NCI-H510A treated with DMSO at 0.1 percent for 48 hours (cell line): ENCODE measurements around the gene BICC1.

Source experiments
- DNase-seq: peaks from one replicate; lab custom pipeline; 2025; lab: John Stamatoyannopoulos, UW

BICC1 gene

GRCh38 chr10:58781873-58782488 is 269.3 kb downstream of the BICC1 start:
- DNase-seq: peak; percentile 31

- DNase-seq: no peak
Measured at GRCh38 chr10:58782876-58783851, 270.5 kb downstream of the BICC1 start.

GRCh38 chr10:58784361-58784760 is 271.7 kb downstream of the BICC1 start:
- no peak for DNase-seq

GRCh38 chr10:58785354-58785753 is 272.7 kb downstream of the BICC1 start:
- no peak for DNase-seq

- DNase-seq: no peak
Measured at GRCh38 chr10:58791137-58791536, 278.5 kb downstream of the BICC1 start.

- no peak for DNase-seq
Measured at GRCh38 chr10:58795560-58795959, 282.9 kb downstream of the BICC1 start.

GRCh38 chr10:58796242-58796641 is 283.6 kb downstream of the BICC1 start:
- DNase-seq: no peak

- no peak for DNase-seq
Measured at GRCh38 chr10:58796824-58797223, 284.2 kb downstream of the BICC1 start.

- no peak for DNase-seq
Measured at GRCh38 chr10:58797356-58797755, 284.7 kb downstream of the BICC1 start.

- DNase-seq: no peak
Measured at GRCh38 chr10:58802047-58802446, 289.4 kb downstream of the BICC1 start.

GRCh38 chr10:58806323-58806722 is 293.7 kb downstream of the BICC1 start:
- DNase-seq: no peak

- no peak for DNase-seq
Measured at GRCh38 chr10:58806970-58807628, 294.4 kb downstream of the BICC1 start.

- no peak for DNase-seq
Measured at GRCh38 chr10:58807629-58808022, 295.0 kb downstream of the BICC1 start.

GRCh38 chr10:58810751-58811150 is 298.1 kb downstream of the BICC1 start:
- DNase-seq: no peak

- DNase-seq: peak; percentile 38
Measured at GRCh38 chr10:58813573-58813972, 300.9 kb downstream of the BICC1 start.

- peak; percentile 3 for DNase-seq
Measured at GRCh38 chr10:58817201-58817846, 304.7 kb downstream of the BICC1 start.

- no peak for DNase-seq
Measured at GRCh38 chr10:58818900-58819299, 306.2 kb downstream of the BICC1 start.

- no peak for DNase-seq
Measured at GRCh38 chr10:58820386-58820785, 307.7 kb downstream of the BICC1 start.

- no peak for DNase-seq
Measured at GRCh38 chr10:58820861-58821751, 308.4 kb downstream of the BICC1 start.

- DNase-seq: no peak
Measured at GRCh38 chr10:58821752-58822056, 309.0 kb downstream of the BICC1 start.

GRCh38 chr10:58823983-58824382 is 311.3 kb downstream of the BICC1 start:
- DNase-seq: no peak
